Keratinocyte (primary cell): ENCODE results near the gene PTOV1.

Experiments
- EZH2 ChIP-seq: IDR thresholded peaks from one replicate; pipeline ENCODE4 v1.6.1; 2012; ENCODE audit warnings: inconsistent platforms, mild to moderate bottlenecking, low read length, moderate library complexity
- TF ChIP-seq, protein P1 (sequence below), 3 experiments: IDR thresholded peaks in 1 of 3; conservative IDR thresholded peaks in 1 of 3; optimal IDR thresholded peaks in 1 of 3; 2 replicates in 2 of 3; 3 replicates in 1 of 3; pipeline versions ENCODE3 to v1.5.1; 2011; ENCODE audit warnings: low read length in 3 of 3, mild to moderate bottlenecking in 3 of 3, moderate library complexity in 2 of 3, control low read depth in 1 of 3, inconsistent platforms in 1 of 3; ENCODE audit not compliant: insufficient read depth in 2 of 3; ENCODE audit errors: extremely low read depth in 1 of 3

DNA sequence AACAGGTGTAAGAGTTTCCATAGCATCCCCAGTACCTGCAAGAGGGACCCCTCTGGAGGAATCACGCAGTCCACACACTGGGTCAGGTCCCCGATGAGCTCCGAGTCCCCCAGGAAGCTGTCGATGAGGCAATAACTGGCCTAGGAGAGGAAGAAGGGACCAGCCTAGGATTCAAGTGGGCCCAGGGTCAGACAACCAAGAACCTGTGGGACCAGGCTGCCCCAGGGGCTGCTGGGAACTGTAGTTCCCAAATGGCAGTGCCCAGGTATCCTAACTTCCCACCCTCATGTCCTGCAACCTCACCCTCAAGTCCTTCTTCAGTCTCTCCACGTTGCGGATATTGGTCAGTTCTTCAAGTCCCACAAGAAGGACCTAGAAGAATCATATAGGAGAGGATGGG is 39.6 kb upstream of the PTOV1 start:
- TF ChIP-seq, protein P1, sequence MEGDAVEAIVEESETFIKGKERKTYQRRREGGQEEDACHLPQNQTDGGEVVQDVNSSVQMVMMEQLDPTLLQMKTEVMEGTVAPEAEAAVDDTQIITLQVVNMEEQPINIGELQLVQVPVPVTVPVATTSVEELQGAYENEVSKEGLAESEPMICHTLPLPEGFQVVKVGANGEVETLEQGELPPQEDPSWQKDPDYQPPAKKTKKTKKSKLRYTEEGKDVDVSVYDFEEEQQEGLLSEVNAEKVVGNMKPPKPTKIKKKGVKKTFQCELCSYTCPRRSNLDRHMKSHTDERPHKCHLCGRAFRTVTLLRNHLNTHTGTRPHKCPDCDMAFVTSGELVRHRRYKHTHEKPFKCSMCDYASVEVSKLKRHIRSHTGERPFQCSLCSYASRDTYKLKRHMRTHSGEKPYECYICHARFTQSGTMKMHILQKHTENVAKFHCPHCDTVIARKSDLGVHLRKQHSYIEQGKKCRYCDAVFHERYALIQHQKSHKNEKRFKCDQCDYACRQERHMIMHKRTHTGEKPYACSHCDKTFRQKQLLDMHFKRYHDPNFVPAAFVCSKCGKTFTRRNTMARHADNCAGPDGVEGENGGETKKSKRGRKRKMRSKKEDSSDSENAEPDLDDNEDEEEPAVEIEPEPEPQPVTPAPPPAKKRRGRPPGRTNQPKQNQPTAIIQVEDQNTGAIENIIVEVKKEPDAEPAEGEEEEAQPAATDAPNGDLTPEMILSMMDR (optimal IDR thresholded peaks at IDR 0.05 in 1 of 3, IDR thresholded peaks at IDR 0.05 in 1 of 3, conservative IDR thresholded peaks at IDR 0.05 in 1 of 3; ENCODE audit: extremely low read depth in 1 of 3, insufficient read depth in 2 of 3, low read length in 3 of 3), result no peak
- no peak for TF ChIP-seq EZH2
